HL-60 (cell line): ENCODE data around the gene MFAP2.

ENCODE experiments used
- GABPA ChIP-seq: IDR thresholded peaks from 2 replicates; pipeline ENCODE4 v1.6.1; 2012; ENCODE audit warnings: low read depth
- POLR2AphosphoS5 ChIP-seq: IDR thresholded peaks from 2 replicates; pipeline ENCODE4 v1.6.1; 2012; ENCODE audit warnings: low read depth
- SPI1 ChIP-seq: IDR thresholded peaks from 2 replicates; pipeline ENCODE4 v1.6.1; 2012; ENCODE audit warnings: low read depth, mild to moderate bottlenecking, borderline replicate concordance
- TF ChIP-seq, protein P1 (sequence below): IDR thresholded peaks from one replicate; pipeline ENCODE4 v1.5.1; 2011; ENCODE audit warnings: low read length, control low read depth, inconsistent platforms; ENCODE audit not compliant: insufficient read depth
- TF ChIP-seq, protein P2 (sequence below): IDR thresholded peaks from 2 replicates; pipeline ENCODE4 v1.6.1; 2012; ENCODE audit warnings: low read depth; ENCODE audit not compliant: insufficient replicate concordance

DNA sequence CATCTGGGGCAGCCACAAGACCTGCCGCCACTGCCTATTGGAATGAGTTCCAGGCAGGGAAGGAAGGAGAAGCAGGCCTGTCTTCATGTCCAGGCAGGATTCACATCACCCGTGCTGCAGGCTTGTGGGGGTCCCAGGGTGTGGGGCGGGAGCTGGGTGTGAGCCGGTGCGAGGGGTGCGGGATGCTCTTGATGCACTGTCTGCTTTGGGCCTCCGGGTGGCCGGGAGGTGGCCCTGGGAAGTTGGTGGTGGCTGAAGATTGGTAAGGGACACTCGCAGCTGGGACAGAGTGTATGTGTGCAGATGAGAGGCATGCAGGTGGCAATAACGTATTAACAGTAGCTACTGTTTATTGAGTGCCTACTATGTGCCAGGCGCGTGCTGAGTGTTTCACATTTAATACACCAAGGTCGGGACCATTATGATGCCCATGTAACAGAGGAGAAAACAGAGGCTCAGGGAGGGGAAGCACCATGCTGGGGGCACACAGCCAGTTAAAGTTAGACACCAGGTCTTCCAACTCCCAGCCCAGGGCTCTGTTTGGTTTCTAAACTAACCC, 55.4 kb downstream of the MFAP2 start:
- TF ChIP-seq, protein P1, sequence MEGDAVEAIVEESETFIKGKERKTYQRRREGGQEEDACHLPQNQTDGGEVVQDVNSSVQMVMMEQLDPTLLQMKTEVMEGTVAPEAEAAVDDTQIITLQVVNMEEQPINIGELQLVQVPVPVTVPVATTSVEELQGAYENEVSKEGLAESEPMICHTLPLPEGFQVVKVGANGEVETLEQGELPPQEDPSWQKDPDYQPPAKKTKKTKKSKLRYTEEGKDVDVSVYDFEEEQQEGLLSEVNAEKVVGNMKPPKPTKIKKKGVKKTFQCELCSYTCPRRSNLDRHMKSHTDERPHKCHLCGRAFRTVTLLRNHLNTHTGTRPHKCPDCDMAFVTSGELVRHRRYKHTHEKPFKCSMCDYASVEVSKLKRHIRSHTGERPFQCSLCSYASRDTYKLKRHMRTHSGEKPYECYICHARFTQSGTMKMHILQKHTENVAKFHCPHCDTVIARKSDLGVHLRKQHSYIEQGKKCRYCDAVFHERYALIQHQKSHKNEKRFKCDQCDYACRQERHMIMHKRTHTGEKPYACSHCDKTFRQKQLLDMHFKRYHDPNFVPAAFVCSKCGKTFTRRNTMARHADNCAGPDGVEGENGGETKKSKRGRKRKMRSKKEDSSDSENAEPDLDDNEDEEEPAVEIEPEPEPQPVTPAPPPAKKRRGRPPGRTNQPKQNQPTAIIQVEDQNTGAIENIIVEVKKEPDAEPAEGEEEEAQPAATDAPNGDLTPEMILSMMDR = no peak
- TF ChIP-seq SPI1 = no peak
- TF ChIP-seq GABPA = no peak
- TF ChIP-seq, protein P2, sequence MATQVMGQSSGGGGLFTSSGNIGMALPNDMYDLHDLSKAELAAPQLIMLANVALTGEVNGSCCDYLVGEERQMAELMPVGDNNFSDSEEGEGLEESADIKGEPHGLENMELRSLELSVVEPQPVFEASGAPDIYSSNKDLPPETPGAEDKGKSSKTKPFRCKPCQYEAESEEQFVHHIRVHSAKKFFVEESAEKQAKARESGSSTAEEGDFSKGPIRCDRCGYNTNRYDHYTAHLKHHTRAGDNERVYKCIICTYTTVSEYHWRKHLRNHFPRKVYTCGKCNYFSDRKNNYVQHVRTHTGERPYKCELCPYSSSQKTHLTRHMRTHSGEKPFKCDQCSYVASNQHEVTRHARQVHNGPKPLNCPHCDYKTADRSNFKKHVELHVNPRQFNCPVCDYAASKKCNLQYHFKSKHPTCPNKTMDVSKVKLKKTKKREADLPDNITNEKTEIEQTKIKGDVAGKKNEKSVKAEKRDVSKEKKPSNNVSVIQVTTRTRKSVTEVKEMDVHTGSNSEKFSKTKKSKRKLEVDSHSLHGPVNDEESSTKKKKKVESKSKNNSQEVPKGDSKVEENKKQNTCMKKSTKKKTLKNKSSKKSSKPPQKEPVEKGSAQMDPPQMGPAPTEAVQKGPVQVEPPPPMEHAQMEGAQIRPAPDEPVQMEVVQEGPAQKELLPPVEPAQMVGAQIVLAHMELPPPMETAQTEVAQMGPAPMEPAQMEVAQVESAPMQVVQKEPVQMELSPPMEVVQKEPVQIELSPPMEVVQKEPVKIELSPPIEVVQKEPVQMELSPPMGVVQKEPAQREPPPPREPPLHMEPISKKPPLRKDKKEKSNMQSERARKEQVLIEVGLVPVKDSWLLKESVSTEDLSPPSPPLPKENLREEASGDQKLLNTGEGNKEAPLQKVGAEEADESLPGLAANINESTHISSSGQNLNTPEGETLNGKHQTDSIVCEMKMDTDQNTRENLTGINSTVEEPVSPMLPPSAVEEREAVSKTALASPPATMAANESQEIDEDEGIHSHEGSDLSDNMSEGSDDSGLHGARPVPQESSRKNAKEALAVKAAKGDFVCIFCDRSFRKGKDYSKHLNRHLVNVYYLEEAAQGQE = no peak
- TF ChIP-seq POLR2AphosphoS5 = no peak
